Measurements from ENCODE around the gene CHRM1.
A peak's percentile ranks its signal among the peaks of the same experiment; 100 is the strongest.

CHRM1 gene

GRCh38 chr11:62897311-62897710 is 23.9 kb downstream of the CHRM1 start:
- no peak for DNase-seq

- DNase-seq, result no peak
Observed at GRCh38 chr11:62896049-62896448, 25.1 kb downstream of the CHRM1 start.

GRCh38 chr11:62895501-62895900 is 25.7 kb downstream of the CHRM1 start:
- DNase-seq, result no peak

GRCh38 chr11:62892077-62892922 is 28.9 kb downstream of the CHRM1 start:
- no peak for DNase-seq

- no peak for DNase-seq
Observed at GRCh38 chr11:62889484-62890437, 31.4 kb downstream of the CHRM1 start.

GRCh38 chr11:62889126-62889483 is 32.1 kb downstream of the CHRM1 start:
- DNase-seq, result no peak

- no peak for DNase-seq
Observed at GRCh38 chr11:62888406-62888805, 32.8 kb downstream of the CHRM1 start.

GRCh38 chr11:62885137-62885750 is 35.9 kb downstream of the CHRM1 start:
- DNase-seq, result no peak

GRCh38 chr11:62883673-62884072 is 37.5 kb downstream of the CHRM1 start:
- DNase-seq, result no peak

GRCh38 chr11:62882788-62883501 is 38.2 kb downstream of the CHRM1 start:
- no peak for DNase-seq

GRCh38 chr11:62882431-62882749 is 38.8 kb downstream of the CHRM1 start:
- no peak for DNase-seq

GRCh38 chr11:62881579-62882430 is 39.4 kb downstream of the CHRM1 start:
- DNase-seq, result peak; percentile 88 to 91 (median 90)

- peak; percentile 65 to 91 (median 90) for DNase-seq
Observed at GRCh38 chr11:62880803-62881578, 40.2 kb downstream of the CHRM1 start, which contains the start of gene SLC3A2. SLC3A2 (plus strand) TSS chr11:62880896; CDS start chr11:62881024, 128 bp downstream.

- DNase-seq, result no peak
Observed at GRCh38 chr11:62880231-62880802, 40.8 kb downstream of the CHRM1 start.

- DNase-seq, result no peak
Observed at GRCh38 chr11:62879235-62879978, 41.8 kb downstream of the CHRM1 start.

- DNase-seq, result no peak
Observed at GRCh38 chr11:62876712-62877111, 44.5 kb downstream of the CHRM1 start.

- DNase-seq, result no peak
Observed at GRCh38 chr11:62875698-62876478, 45.3 kb downstream of the CHRM1 start.

- no peak for DNase-seq
Observed at GRCh38 chr11:62874851-62875250, 46.3 kb downstream of the CHRM1 start.

- no peak for DNase-seq
Observed at GRCh38 chr11:62865635-62866034, 55.5 kb downstream of the CHRM1 start.

Data from activated naive CD4-positive, alpha-beta T cell (primary cell).